NB4 (cell line): ENCODE measurements around the gene TNS1.

Experiments used
- CTCF ChIP-seq: IDR thresholded peaks from one replicate; pipeline ENCODE4 v1.5.1; 2012; ENCODE audit warnings: low read depth, low read length
- MYC ChIP-seq: IDR thresholded peaks from 2 replicates; pipeline ENCODE4 v1.6.1; 2011; ENCODE audit warnings: low read depth, low read length

GRCh38 chr2:217983276-217984233 lies 19.2 kb downstream of the TNS1 start:
- TF ChIP-seq CTCF (no peak), MYC (no peak)
